Measurements from ENCODE around the gene STAB1. TPM values are rescaled to one million over a fixed set of nuclear protein-coding genes. Genes with fewer than 3 reads are reported as not detected.

The STAB1 gene
- total and polyA plus RNA-seq, 2 experiments from 2014 or later: 0.90 to 1.9 TPM

DNA sequence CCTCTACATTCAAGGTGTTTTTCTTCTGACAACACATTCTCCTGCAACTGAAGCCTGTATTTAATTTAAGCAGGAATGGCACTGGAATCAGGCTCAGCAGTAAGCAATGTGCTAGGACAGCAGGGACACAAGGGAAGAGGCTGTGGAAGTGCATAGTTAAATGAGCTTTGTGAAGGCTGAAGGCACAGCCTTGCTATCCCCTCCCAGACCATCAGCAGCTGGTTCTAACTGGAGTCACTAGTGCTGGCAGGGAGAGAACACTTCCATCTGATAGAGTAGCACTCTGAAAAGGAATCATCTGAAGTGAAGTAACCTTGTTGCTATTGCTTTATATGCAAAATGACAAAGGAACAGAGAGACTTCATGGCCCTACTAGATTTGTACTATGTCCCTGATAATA is 56.0 kb downstream of the STAB1 start:
- Histone ChIP-seq H3K4me1 (ENCODE audit: insufficient read depth) (no peaks in the 10 kb centered on the region), H3K9me2 (ENCODE audit: insufficient read depth) (no peaks in the 10 kb centered on the region)
- no peaks in the 10 kb centered on the region for H3K9me3 Mint-ChIP-seq

More for the DNA sequence above, 56.0 kb downstream of the STAB1 start:
- no peaks in the 10 kb centered on the region for H4K20me1 ChIP-seq (replicated peaks; ENCODE audit: insufficient read depth)
- H3K4me2 ChIP-seq: no peak overlapping the region
- H3F3A ChIP-seq (replicated peaks; ENCODE audit: low read depth): no peaks in the 10 kb centered on the region
- H3K36me3 Mint-ChIP-seq (ENCODE audit: low read depth): peaks cover 19% of the 10 kb centered on the region; the same call in 2 of the 3 replicates
- H2AFZ ChIP-seq: no peak overlapping the region
- H3K27ac ChIP-seq (ENCODE audit: low read depth): no peak overlapping the region
- no peak for DNase-seq (ENCODE audit: low spot score)
- H3K27me3 Mint-ChIP-seq (ENCODE audit: insufficient read depth, low read depth, poor library complexity): peaks cover 2% of the 10 kb centered on the region
- ATAC-seq: no peak
- H3K4me3 ChIP-seq: no peak overlapping the region
- H3K27me3 ChIP-seq (ENCODE audit: insufficient read depth): no peaks in the 10 kb centered on the region
- H3K27ac Mint-ChIP-seq: no peak overlapping the region
- H3K4me3 Mint-ChIP-seq: no peak overlapping the region
- peaks cover 15% of the 10 kb centered on the region for H3K36me3 ChIP-seq (ENCODE audit: insufficient read depth)
- H3K79me2 ChIP-seq (replicated peaks; ENCODE audit: insufficient read depth): no peaks in the 10 kb centered on the region
- peaks cover 4% of the 10 kb centered on the region; the same call in 2 of the 3 replicates for H3K4me1 Mint-ChIP-seq
- TF ChIP-seq JUNB (IDR thresholded peaks at IDR 0.05; ENCODE audit: unreplicated experiment) (no peak), EZH2 (IDR thresholded peaks at IDR 0.05; ENCODE audit: low read depth, unreplicated experiment) (no peak), STAT1 (IDR thresholded peaks at IDR 0.05; ENCODE audit: unreplicated experiment) (no peak), POLR2AphosphoS5 (IDR thresholded peaks at IDR 0.05; ENCODE audit: low read depth) (no peak), ZNF331 (CRISPR knock-in tag; IDR thresholded peaks at IDR 0.05; ENCODE audit: low read depth) (no peak), EZH2phosphoT487 (IDR thresholded peaks at IDR 0.05; ENCODE audit: unreplicated experiment) (no peak), NANOG (IDR thresholded peaks at IDR 0.05; ENCODE audit: borderline replicate concordance) (no peak)
- TF ChIP-seq, protein P1, sequence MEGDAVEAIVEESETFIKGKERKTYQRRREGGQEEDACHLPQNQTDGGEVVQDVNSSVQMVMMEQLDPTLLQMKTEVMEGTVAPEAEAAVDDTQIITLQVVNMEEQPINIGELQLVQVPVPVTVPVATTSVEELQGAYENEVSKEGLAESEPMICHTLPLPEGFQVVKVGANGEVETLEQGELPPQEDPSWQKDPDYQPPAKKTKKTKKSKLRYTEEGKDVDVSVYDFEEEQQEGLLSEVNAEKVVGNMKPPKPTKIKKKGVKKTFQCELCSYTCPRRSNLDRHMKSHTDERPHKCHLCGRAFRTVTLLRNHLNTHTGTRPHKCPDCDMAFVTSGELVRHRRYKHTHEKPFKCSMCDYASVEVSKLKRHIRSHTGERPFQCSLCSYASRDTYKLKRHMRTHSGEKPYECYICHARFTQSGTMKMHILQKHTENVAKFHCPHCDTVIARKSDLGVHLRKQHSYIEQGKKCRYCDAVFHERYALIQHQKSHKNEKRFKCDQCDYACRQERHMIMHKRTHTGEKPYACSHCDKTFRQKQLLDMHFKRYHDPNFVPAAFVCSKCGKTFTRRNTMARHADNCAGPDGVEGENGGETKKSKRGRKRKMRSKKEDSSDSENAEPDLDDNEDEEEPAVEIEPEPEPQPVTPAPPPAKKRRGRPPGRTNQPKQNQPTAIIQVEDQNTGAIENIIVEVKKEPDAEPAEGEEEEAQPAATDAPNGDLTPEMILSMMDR (conservative IDR thresholded peaks at IDR 0.05; ENCODE audit: low read depth in 2 of 2): no peak
- TF ChIP-seq, protein P2, sequence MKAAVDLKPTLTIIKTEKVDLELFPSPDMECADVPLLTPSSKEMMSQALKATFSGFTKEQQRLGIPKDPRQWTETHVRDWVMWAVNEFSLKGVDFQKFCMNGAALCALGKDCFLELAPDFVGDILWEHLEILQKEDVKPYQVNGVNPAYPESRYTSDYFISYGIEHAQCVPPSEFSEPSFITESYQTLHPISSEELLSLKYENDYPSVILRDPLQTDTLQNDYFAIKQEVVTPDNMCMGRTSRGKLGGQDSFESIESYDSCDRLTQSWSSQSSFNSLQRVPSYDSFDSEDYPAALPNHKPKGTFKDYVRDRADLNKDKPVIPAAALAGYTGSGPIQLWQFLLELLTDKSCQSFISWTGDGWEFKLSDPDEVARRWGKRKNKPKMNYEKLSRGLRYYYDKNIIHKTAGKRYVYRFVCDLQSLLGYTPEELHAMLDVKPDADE (IDR thresholded peaks at IDR 0.05): no peak
- TF ChIP-seq, protein P3, sequence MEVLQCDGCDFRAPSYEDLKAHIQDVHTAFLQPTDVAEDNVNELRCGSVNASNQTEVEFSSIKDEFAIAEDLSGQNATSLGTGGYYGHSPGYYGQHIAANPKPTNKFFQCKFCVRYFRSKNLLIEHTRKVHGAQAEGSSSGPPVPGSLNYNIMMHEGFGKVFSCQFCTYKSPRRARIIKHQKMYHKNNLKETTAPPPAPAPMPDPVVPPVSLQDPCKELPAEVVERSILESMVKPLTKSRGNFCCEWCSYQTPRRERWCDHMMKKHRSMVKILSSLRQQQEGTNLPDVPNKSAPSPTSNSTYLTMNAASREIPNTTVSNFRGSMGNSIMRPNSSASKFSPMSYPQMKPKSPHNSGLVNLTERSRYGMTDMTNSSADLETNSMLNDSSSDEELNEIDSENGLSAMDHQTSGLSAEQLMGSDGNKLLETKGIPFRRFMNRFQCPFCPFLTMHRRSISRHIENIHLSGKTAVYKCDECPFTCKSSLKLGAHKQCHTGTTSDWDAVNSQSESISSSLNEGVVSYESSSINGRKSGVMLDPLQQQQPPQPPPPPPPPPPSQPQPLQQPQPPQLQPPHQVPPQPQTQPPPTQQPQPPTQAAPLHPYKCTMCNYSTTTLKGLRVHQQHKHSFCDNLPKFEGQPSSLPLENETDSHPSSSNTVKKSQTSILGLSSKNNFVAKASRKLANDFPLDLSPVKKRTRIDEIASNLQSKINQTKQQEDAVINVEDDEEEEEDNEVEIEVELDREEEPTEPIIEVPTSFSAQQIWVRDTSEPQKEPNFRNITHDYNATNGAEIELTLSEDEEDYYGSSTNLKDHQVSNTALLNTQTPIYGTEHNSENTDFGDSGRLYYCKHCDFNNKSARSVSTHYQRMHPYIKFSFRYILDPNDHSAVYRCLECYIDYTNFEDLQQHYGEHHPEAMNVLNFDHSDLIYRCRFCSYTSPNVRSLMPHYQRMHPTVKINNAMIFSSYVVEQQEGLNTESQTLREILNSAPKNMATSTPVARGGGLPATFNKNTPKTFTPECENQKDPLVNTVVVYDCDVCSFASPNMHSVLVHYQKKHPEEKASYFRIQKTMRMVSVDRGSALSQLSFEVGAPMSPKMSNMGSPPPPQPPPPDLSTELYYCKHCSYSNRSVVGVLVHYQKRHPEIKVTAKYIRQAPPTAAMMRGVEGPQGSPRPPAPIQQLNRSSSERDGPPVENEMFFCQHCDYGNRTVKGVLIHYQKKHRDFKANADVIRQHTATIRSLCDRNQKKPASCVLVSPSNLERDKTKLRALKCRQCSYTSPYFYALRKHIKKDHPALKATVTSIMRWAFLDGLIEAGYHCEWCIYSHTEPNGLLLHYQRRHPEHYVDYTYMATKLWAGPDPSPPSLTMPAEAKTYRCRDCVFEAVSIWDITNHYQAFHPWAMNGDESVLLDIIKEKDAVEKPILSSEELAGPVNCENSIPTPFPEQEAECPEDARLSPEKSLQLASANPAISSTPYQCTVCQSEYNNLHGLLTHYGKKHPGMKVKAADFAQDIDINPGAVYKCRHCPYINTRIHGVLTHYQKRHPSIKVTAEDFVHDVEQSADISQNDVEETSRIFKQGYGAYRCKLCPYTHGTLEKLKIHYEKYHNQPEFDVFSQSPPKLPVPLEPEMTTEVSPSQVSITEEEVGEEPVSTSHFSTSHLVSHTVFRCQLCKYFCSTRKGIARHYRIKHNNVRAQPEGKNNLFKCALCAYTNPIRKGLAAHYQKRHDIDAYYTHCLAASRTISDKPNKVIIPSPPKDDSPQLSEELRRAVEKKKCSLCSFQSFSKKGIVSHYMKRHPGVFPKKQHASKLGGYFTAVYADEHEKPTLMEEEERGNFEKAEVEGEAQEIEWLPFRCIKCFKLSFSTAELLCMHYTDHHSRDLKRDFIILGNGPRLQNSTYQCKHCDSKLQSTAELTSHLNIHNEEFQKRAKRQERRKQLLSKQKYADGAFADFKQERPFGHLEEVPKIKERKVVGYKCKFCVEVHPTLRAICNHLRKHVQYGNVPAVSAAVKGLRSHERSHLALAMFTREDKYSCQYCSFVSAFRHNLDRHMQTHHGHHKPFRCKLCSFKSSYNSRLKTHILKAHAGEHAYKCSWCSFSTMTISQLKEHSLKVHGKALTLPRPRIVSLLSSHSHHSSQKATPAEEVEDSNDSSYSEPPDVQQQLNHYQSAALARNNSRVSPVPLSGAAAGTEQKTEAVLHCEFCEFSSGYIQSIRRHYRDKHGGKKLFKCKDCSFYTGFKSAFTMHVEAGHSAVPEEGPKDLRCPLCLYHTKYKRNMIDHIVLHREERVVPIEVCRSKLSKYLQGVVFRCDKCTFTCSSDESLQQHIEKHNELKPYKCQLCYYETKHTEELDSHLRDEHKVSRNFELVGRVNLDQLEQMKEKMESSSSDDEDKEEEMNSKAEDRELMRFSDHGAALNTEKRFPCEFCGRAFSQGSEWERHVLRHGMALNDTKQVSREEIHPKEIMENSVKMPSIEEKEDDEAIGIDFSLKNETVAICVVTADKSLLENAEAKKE (CRISPR knock-in tag; IDR thresholded peaks at IDR 0.05): no peak
- TF ChIP-seq, protein P4, sequence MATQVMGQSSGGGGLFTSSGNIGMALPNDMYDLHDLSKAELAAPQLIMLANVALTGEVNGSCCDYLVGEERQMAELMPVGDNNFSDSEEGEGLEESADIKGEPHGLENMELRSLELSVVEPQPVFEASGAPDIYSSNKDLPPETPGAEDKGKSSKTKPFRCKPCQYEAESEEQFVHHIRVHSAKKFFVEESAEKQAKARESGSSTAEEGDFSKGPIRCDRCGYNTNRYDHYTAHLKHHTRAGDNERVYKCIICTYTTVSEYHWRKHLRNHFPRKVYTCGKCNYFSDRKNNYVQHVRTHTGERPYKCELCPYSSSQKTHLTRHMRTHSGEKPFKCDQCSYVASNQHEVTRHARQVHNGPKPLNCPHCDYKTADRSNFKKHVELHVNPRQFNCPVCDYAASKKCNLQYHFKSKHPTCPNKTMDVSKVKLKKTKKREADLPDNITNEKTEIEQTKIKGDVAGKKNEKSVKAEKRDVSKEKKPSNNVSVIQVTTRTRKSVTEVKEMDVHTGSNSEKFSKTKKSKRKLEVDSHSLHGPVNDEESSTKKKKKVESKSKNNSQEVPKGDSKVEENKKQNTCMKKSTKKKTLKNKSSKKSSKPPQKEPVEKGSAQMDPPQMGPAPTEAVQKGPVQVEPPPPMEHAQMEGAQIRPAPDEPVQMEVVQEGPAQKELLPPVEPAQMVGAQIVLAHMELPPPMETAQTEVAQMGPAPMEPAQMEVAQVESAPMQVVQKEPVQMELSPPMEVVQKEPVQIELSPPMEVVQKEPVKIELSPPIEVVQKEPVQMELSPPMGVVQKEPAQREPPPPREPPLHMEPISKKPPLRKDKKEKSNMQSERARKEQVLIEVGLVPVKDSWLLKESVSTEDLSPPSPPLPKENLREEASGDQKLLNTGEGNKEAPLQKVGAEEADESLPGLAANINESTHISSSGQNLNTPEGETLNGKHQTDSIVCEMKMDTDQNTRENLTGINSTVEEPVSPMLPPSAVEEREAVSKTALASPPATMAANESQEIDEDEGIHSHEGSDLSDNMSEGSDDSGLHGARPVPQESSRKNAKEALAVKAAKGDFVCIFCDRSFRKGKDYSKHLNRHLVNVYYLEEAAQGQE (IDR thresholded peaks at IDR 0.05; ENCODE audit: unreplicated experiment): no peak
